Prostate gland (tissue), 2 donors: Measurements from ENCODE around the gene SUCNR1. TPM values are rescaled to one million over a fixed set of nuclear protein-coding genes. Genes with fewer than 3 reads are reported as not detected.
"Not testable (repeated sequence)": the region's sequence is repeated elsewhere in the genome, so short reads cannot be mapped to it uniquely, and the experiment has no call there.

Experiments used
- DNase-seq: peaks from one replicate; pipeline ENCODE4 v3.0.0-alpha.2; 2019; ENCODE audit warnings: low spot score
- H3K27ac ChIP-seq, 2 donors: fragments of 200-600 bp; sonication (generic); 2 replicates each; pipeline ENCODE4 v1.5.1; 2017 to 2019
- H3K27me3 ChIP-seq: fragments of 200-600 bp; sonication (generic); replicated peaks from 2 replicates; pipeline ENCODE4 v1.5.1; 2019; ENCODE audit not compliant: insufficient read depth
- H3K36me3 ChIP-seq, 2 donors: fragments of 200-600 bp; sonication (generic); 1 replicate in 1 of 2; 2 replicates in 1 of 2; pipeline versions ENCODE4 v1.5.1 to v1.8.1; 2017 to 2019
- H3K4me1 ChIP-seq: fragments of 200-600 bp; sonication (generic); replicated peaks from 2 replicates; pipeline ENCODE4 v1.5.1; 2019
- H3K4me3 ChIP-seq, 2 donors: fragments of 200-600 bp; sonication (generic); 2 replicates each; pipeline ENCODE4 v1.5.1; 2017 to 2019
- H3K9me3 ChIP-seq: fragments of 200-600 bp; sonication (generic); 2 replicates; pipeline ENCODE4 v1.5.1; 2017
- CTCF ChIP-seq, 4 experiments: fragments of 200-600 bp in 2 of 4; fragments of 450-650 bp in 2 of 4; sonication (generic) in 2 of 4; IDR thresholded peaks; 1 replicate in 3 of 4; 2 replicates in 1 of 4; pipeline ENCODE4 v1.5.1; 2016 to 2019; ENCODE audit warnings: antibody characterized with exemption in 4 of 4, mild to moderate bottlenecking in 2 of 4, moderate library complexity in 2 of 4
- POLR2A ChIP-seq: fragments of 450-650 bp; IDR thresholded peaks from one replicate; pipeline ENCODE4 v1.6.1; 2016; ENCODE audit warnings: antibody characterized with exemption, mild to moderate bottlenecking
- POLR2AphosphoS5 ChIP-seq: sonication (generic); formaldehyde crosslinking; IDR thresholded peaks from one replicate; pipeline ENCODE4 v1.6.1; 2017; ENCODE audit warnings: antibody characterized with exemption
- WGBS: methylation state at CpG from one replicate; pipeline ENCODE4 v1.1.5; 2018; 5-methylcytosine and 5-hydroxymethylcytosine counted together
- intact Hi-C: fragments of 100-400 bp; cut with DNase I; formaldehyde crosslinking; loops from one replicate; pipeline ENCODE4 v1.14.2; 2022
- total RNA-seq, 2 donors: library from RNA; depleted of rRNA; stranded (reverse); fragments of >200 nt; gene quantifications; one replicate each; pipeline ENCODE4 v1.1.0, GENCODE V29; 2016

The SUCNR1 gene
- total RNA-seq, 2 donors from 2014 or later, result not detected

GRCh38 chr3:151879037-151879436 lies 5.6 kb downstream of the SUCNR1 start:
- no peaks in the 10 kb centered on the region for H3K27me3 ChIP-seq
- no peaks in the 10 kb centered on the region for H3K4me1 ChIP-seq
- H3K9me3 ChIP-seq, result no peaks in the 10 kb centered on the region
- intact Hi-C loops, result no loop called here
- no peak overlapping the region for H3K4me3 ChIP-seq
- no peak for DNase-seq
- H3K27ac ChIP-seq, result no peak overlapping the region
- no peaks in the 10 kb centered on the region for H3K36me3 ChIP-seq
- no peak for TF ChIP-seq POLR2A
- 46% methylated on average over 1 of the region's 1 CpG for WGBS

- 33% methylated on average over 3 of the region's 3 CpGs for WGBS
- H3K27ac ChIP-seq, result no peak overlapping the region
- intact Hi-C loops, result no loop called here
These were observed 6.4 kb downstream of the SUCNR1 start for GRCh38 chr3:151879679-151880415.

GRCh38 chr3:151880416-151880690 lies 6.9 kb downstream of the SUCNR1 start:
- TF ChIP-seq POLR2A, result no peak
- TF ChIP-seq POLR2AphosphoS5, result no peak
- TF ChIP-seq CTCF (IDR thresholded peaks at IDR 0.05), result no peak
- intact Hi-C loops, result no loop called here

More at GRCh38 chr3:151879679-151880415, 6.4 kb downstream of the SUCNR1 start:
- Histone ChIP-seq H3K27me3 (no peaks in the 10 kb centered on the region), H3K4me3 (no peak overlapping the region), H3K9me3 (no peaks in the 10 kb centered on the region), H3K4me1 (no peaks in the 10 kb centered on the region), H3K36me3 (no peaks in the 10 kb centered on the region)
- TF ChIP-seq CTCF (IDR thresholded peaks at IDR 0.05) (no peak), POLR2AphosphoS5 (no peak), POLR2A (no peak)
- DNase-seq, result no peak

GRCh38 chr3:151881137-151881536 lies 7.7 kb downstream of the SUCNR1 start:
- TF ChIP-seq POLR2A (no peak), CTCF (IDR thresholded peaks at IDR 0.05) (no peak), POLR2AphosphoS5 (no peak)
- intact Hi-C loops, result no loop called here
- H3K27ac ChIP-seq, result no peak overlapping the region
- no peaks in the 10 kb centered on the region for H3K4me1 ChIP-seq
- H3K36me3 ChIP-seq, result no peaks in the 10 kb centered on the region
- no peaks in the 10 kb centered on the region for H3K9me3 ChIP-seq
- no peak overlapping the region for H3K4me3 ChIP-seq
- no peak for DNase-seq
- no peaks in the 10 kb centered on the region for H3K27me3 ChIP-seq
- 98% methylated on average over 6 of the region's 6 CpGs for WGBS

More at GRCh38 chr3:151880416-151880690, 6.9 kb downstream of the SUCNR1 start:
- no peaks in the 10 kb centered on the region for H3K27me3 ChIP-seq
- no peak overlapping the region for H3K27ac ChIP-seq
- DNase-seq, result no peak
- WGBS, result 40% methylated on average over 2 of the region's 2 CpGs
- no peak overlapping the region for H3K4me3 ChIP-seq
- H3K36me3 ChIP-seq, result no peaks in the 10 kb centered on the region
- no peaks in the 10 kb centered on the region for H3K9me3 ChIP-seq
- no peaks in the 10 kb centered on the region for H3K4me1 ChIP-seq

GRCh38 chr3:151885397-151885796 lies 12.0 kb downstream of the SUCNR1 start:
- 67% methylated on average over 3 of the region's 3 CpGs for WGBS
- DNase-seq, H3K9me3 ChIP-seq, H3K4me1 ChIP-seq, H3K36me3 ChIP-seq, H3K4me3 ChIP-seq, H3K27ac ChIP-seq, intact Hi-C loops, H3K27me3 ChIP-seq: not testable (repeated sequence)

- H3K4me1 ChIP-seq, H3K9me3 ChIP-seq, H3K36me3 ChIP-seq, H3K4me3 ChIP-seq, intact Hi-C loops, H3K27me3 ChIP-seq, H3K27ac ChIP-seq, DNase-seq: not testable (repeated sequence)
- 96% methylated on average over 1 of the region's 3 CpGs for WGBS
These were observed 14.2 kb downstream of the SUCNR1 start for GRCh38 chr3:151887450-151888211.
